Measurements from ENCODE around the gene MEMO1.

MEMO1 gene

GRCh38 chr2:31992025-31992579, 18.7 kb downstream of the MEMO1 start:
- TF ChIP-seq ZFX (IDR thresholded peaks at IDR 0.05) (no peak), CTCF (conservative IDR thresholded peaks at IDR 0.05) (no peak)
- no peak overlapping the region for H3K27ac ChIP-seq

GRCh38 chr2:31989946-31990345, 20.9 kb downstream of the MEMO1 start:
- no peak overlapping the region for H3K27ac ChIP-seq
- TF ChIP-seq ZFX (IDR thresholded peaks at IDR 0.05): no peak
- no peak for TF ChIP-seq CTCF (conservative IDR thresholded peaks at IDR 0.05)

- TF ChIP-seq ZFX (IDR thresholded peaks at IDR 0.05) (no peak), CTCF (conservative IDR thresholded peaks at IDR 0.05) (no peak)
- no peak overlapping the region for H3K27ac ChIP-seq
Observed at GRCh38 chr2:31987454-31988220, 23.2 kb downstream of the MEMO1 start.

GRCh38 chr2:31986906-31987305, 23.9 kb downstream of the MEMO1 start:
- TF ChIP-seq CTCF (conservative IDR thresholded peaks at IDR 0.05) (no peak), ZFX (IDR thresholded peaks at IDR 0.05) (no peak)
- no peak overlapping the region for H3K27ac ChIP-seq

- H3K27ac ChIP-seq: no peak overlapping the region
- TF ChIP-seq ZFX (IDR thresholded peaks at IDR 0.05): no peak
- no peak for TF ChIP-seq CTCF (conservative IDR thresholded peaks at IDR 0.05)
Observed at GRCh38 chr2:31983762-31984467, 26.9 kb downstream of the MEMO1 start.

GRCh38 chr2:31980674-31981356, 30.0 kb downstream of the MEMO1 start:
- no peak for TF ChIP-seq CTCF (conservative IDR thresholded peaks at IDR 0.05)
- no peak for TF ChIP-seq ZFX (IDR thresholded peaks at IDR 0.05)
- no peak overlapping the region for H3K27ac ChIP-seq
